WTC11 (cell line): ENCODE measurements around the gene AK9.

Source experiments
- CTCF ChIP-seq: fragments of 200-600 bp; IDR thresholded peaks from 2 replicates; pipeline ENCODE4 v1.8.0; 2022; ENCODE audit warnings: antibody characterized with exemption
- E2F1 ChIP-seq: sonication (generic); formaldehyde crosslinking; IDR thresholded peaks from 2 replicates; pipeline ENCODE4 v1.8.0; 2022; ENCODE audit warnings: mild to moderate bottlenecking, missing genetic modification reagents
- IRF2 ChIP-seq: sonication (generic); formaldehyde crosslinking; IDR thresholded peaks from 2 replicates; pipeline ENCODE4 v1.8.0; 2022; ENCODE audit warnings: low read depth, missing genetic modification reagents, borderline replicate concordance
- MLX ChIP-seq: sonication (generic); formaldehyde crosslinking; IDR thresholded peaks from 2 replicates; pipeline ENCODE4 v1.8.1; 2023; ENCODE audit warnings: mild to moderate bottlenecking, missing genetic modification reagents, moderate library complexity
- PREB ChIP-seq: sonication (generic); formaldehyde crosslinking; IDR thresholded peaks from 2 replicates; pipeline ENCODE4 v1.8.1; 2022; ENCODE audit warnings: mild to moderate bottlenecking, missing genetic modification reagents, moderate library complexity, borderline replicate concordance
- PRRX2 ChIP-seq: fragments of 250-450 bp; sonication (Bioruptor Pico); IDR thresholded peaks from 2 replicates; pipeline ENCODE4 v1.8.0; 2021; ENCODE audit warnings: mild to moderate bottlenecking
- RELA ChIP-seq: sonication (generic); formaldehyde crosslinking; IDR thresholded peaks from 2 replicates; pipeline ENCODE4 v1.8.1; 2022; ENCODE audit warnings: missing genetic modification reagents, mild to moderate bottlenecking, borderline replicate concordance
- ZNF138 ChIP-seq: sonication (generic); formaldehyde crosslinking; conservative IDR thresholded peaks from 2 replicates; pipeline ENCODE4 v1.8.1; 2022; ENCODE audit warnings: mild to moderate bottlenecking, moderate library complexity, missing genetic modification reagents
- ZNF396 ChIP-seq: fragments of 250-450 bp; sonication (Bioruptor Pico); IDR thresholded peaks from 2 replicates; pipeline ENCODE4 v1.8.0; 2021; ENCODE audit warnings: mild to moderate bottlenecking, moderate library complexity, borderline replicate concordance

- TF ChIP-seq CTCF (no peak), IRF2 (CRISPR knock-in tag) (no peak), ZNF138 (no peak), ZNF396 (no peak), MLX (CRISPR knock-in tag) (no peak), RELA (CRISPR knock-in tag) (no peak), PREB (no peak), E2F1 (no peak), PRRX2 (CRISPR knock-in tag) (no peak)
These were observed 243.0 kb downstream of the AK9 start for GRCh38 chr6:109447878-109448555.
